ENCODE results near the gene SYNE2. TPM values are rescaled to one million over a fixed set of nuclear protein-coding genes. Genes with fewer than 3 reads are reported as not detected.

SYNE2 gene
- total RNA-seq, 2 experiments from 2014 or later, result 150 to 212 TPM

DNA sequence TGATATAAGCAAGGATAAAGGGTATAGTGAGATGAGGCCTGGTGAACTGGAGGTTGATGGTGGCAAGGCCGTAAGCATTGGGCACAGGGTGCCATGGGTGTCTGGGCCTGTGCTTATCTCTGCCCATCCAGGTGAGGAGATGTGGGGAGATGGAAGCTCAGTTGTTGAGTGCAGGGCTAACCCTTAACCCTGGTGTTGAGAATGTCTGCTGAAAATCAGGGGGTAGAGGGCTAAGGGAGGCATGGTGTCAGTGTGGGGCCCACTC, 86.1 kb downstream of the SYNE2 start:
- Histone ChIP-seq H3K79me2 (ENCODE audit: insufficient read depth, low read depth, low read length) (peaks cover 11% of the 10 kb centered on the region; the same call in 1 of the 2 replicates), H4K20me1 (ENCODE audit: insufficient read depth, low read length) (no peaks in the 10 kb centered on the region), H3K9me3 (ENCODE audit: low read length) (no peaks in the 10 kb centered on the region), H2AFZ (ENCODE audit: low read length) (no peak overlapping the region), H3K36me3 (ENCODE audit: insufficient read depth, low read length) (peaks cover 33% of the 10 kb centered on the region), H3K4me2 (ENCODE audit: low read length) (no peak overlapping the region), H3K4me1 (ENCODE audit: insufficient read depth, low read length, poor library complexity, severe bottlenecking) (peaks cover 40% of the 10 kb centered on the region), H3K9me2 (ENCODE audit: insufficient read depth, low read length) (no peaks in the 10 kb centered on the region), H3K4me3 (ENCODE audit: low read depth, low read length, poor library complexity, severe bottlenecking) (no peak overlapping the region), H3K27ac (ENCODE audit: low read depth, low read length, poor library complexity, severe bottlenecking) (peak overlapping the region; percentile 1)
- intact Hi-C loops (cut with micrococcal nuclease; ENCODE audit: unreplicated experiment), result no loop called here
- TF ChIP-seq, protein P1, sequence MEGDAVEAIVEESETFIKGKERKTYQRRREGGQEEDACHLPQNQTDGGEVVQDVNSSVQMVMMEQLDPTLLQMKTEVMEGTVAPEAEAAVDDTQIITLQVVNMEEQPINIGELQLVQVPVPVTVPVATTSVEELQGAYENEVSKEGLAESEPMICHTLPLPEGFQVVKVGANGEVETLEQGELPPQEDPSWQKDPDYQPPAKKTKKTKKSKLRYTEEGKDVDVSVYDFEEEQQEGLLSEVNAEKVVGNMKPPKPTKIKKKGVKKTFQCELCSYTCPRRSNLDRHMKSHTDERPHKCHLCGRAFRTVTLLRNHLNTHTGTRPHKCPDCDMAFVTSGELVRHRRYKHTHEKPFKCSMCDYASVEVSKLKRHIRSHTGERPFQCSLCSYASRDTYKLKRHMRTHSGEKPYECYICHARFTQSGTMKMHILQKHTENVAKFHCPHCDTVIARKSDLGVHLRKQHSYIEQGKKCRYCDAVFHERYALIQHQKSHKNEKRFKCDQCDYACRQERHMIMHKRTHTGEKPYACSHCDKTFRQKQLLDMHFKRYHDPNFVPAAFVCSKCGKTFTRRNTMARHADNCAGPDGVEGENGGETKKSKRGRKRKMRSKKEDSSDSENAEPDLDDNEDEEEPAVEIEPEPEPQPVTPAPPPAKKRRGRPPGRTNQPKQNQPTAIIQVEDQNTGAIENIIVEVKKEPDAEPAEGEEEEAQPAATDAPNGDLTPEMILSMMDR (conservative IDR thresholded peaks at IDR 0.05; ENCODE audit: low read length), result no peak
- TF ChIP-seq EZH2phosphoT487 (IDR thresholded peaks at IDR 0.05; ENCODE audit: borderline replicate concordance, low read depth, low read length), result no peak
- no peak for DNase-seq (ENCODE audit: low spot score)
- POLR2A ChIA-PET, result no interaction called here
- CTCF ChIA-PET (ENCODE audit: unreplicated experiment), result no interaction called here
- BruUV-seq (replicated peaks), result no TSS peak

DNA sequence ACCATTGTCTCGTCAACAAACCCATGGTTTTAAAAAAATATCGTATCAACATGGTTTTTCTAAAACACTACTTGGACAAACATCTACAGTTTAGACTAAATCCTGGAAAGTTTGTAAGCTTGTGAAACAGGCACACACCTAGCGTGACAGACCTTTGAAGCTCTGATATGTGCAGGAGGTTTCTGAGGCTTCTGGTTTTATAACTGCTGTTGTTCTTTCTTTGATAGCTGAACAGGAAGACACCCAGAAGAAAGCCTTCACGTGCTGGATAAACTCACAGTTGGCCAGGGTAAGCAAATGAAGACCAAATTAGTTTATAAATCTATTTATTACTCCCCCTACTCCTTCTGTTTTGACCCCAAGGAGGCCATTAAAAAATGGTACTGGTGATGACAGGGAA, 87.6 kb downstream of the SYNE2 start:
- BruUV-seq (replicated peaks), result no TSS peak
- H2AFZ ChIP-seq (ENCODE audit: low read length), result peak overlapping the region; percentile 47; the same call in 1 of the 2 replicates
- DNase-seq (ENCODE audit: low spot score), result peak; percentile 70
- no peak for TF ChIP-seq EZH2phosphoT487 (IDR thresholded peaks at IDR 0.05; ENCODE audit: borderline replicate concordance, low read depth, low read length)
- TF ChIP-seq, protein P1 (conservative IDR thresholded peaks at IDR 0.05; ENCODE audit: low read length), result no peak
- H3K9me2 ChIP-seq (ENCODE audit: insufficient read depth, low read length), result no peaks in the 10 kb centered on the region
- H3K9me3 ChIP-seq (ENCODE audit: low read length), result no peaks in the 10 kb centered on the region
- peak overlapping the region; percentile 68 for H3K4me2 ChIP-seq (ENCODE audit: low read length)
- H3K79me2 ChIP-seq (ENCODE audit: insufficient read depth, low read depth, low read length), result peaks cover 11% of the 10 kb centered on the region; the same call in 1 of the 2 replicates
- H3K27ac ChIP-seq (ENCODE audit: low read depth, low read length, poor library complexity, severe bottlenecking), result peak overlapping the region; percentile 70
- intact Hi-C loops (cut with micrococcal nuclease; ENCODE audit: unreplicated experiment), result loop anchor here (2.0 to 5.0 kb wide), 2 partner anchors 72 to 88 kb away; partner anchors contain the start of gene SYNE2
- POLR2A ChIA-PET, result interaction anchor here (0.7 to 1.2 kb wide), 3 partner anchors 11 to 336 kb away, joined by 3 to 6 read pairs (median 4); no protein-coding TSS in a partner anchor
- H3K36me3 ChIP-seq (ENCODE audit: insufficient read depth, low read length), result peaks cover 36% of the 10 kb centered on the region
- no peaks in the 10 kb centered on the region for H4K20me1 ChIP-seq (ENCODE audit: insufficient read depth, low read length)
- H3K4me3 ChIP-seq (ENCODE audit: low read depth, low read length, poor library complexity, severe bottlenecking), result peak overlapping the region; percentile 4
- CTCF ChIA-PET (ENCODE audit: unreplicated experiment), result no interaction called here
- peaks cover 40% of the 10 kb centered on the region for H3K4me1 ChIP-seq (ENCODE audit: insufficient read depth, low read length, poor library complexity, severe bottlenecking)

DNA sequence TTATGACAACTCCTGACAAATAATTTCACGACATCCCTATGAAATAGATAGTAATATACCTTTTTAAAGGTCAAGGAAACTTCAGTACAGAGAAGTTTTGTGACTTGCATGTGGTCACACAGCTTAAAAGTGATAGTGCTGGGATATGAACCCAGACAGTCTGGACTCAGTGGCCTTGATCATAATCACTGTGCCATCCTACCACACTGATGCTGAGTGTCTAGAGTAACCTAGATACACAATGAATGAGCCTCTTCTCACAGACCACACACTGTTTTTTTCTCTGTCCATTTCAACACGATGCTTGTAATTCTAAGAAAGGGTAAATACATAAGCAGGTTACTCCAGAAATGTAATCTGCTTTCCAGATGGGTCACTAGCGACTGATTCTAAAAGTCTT, 88.2 kb downstream of the SYNE2 start:
- no peak overlapping the region; the same call in 1 of the 2 replicates for H3K4me2 ChIP-seq (ENCODE audit: low read length)
- H2AFZ ChIP-seq (ENCODE audit: low read length), result no peak overlapping the region
- no peak for DNase-seq (ENCODE audit: low spot score)
- peaks cover 11% of the 10 kb centered on the region; the same call in 1 of the 2 replicates for H3K79me2 ChIP-seq (ENCODE audit: insufficient read depth, low read depth, low read length)
- peaks cover 39% of the 10 kb centered on the region for H3K36me3 ChIP-seq (ENCODE audit: insufficient read depth, low read length)
- peak overlapping the region; percentile 70 for H3K27ac ChIP-seq (ENCODE audit: low read depth, low read length, poor library complexity, severe bottlenecking)
- no peaks in the 10 kb centered on the region for H4K20me1 ChIP-seq (ENCODE audit: insufficient read depth, low read length)
- BruUV-seq (replicated peaks), result no TSS peak
- intact Hi-C loops (cut with micrococcal nuclease; ENCODE audit: unreplicated experiment), result loop anchor here (2.0 to 5.0 kb wide), 2 partner anchors 72 to 89 kb away; partner anchors contain the start of gene SYNE2
- CTCF ChIA-PET (ENCODE audit: unreplicated experiment), result no interaction called here
- TF ChIP-seq EZH2phosphoT487 (IDR thresholded peaks at IDR 0.05; ENCODE audit: borderline replicate concordance, low read depth, low read length), result no peak
- TF ChIP-seq, protein P1 (conservative IDR thresholded peaks at IDR 0.05; ENCODE audit: low read length), result no peak
- peaks cover 40% of the 10 kb centered on the region for H3K4me1 ChIP-seq (ENCODE audit: insufficient read depth, low read length, poor library complexity, severe bottlenecking)
- H3K9me2 ChIP-seq (ENCODE audit: insufficient read depth, low read length), result no peaks in the 10 kb centered on the region
- no peak overlapping the region for H3K4me3 ChIP-seq (ENCODE audit: low read depth, low read length, poor library complexity, severe bottlenecking)
- POLR2A ChIA-PET, result interaction anchor here (1.0 kb wide), 1 partner anchor 12 kb away, joined by 6 read pairs; no protein-coding TSS in a partner anchor
- H3K9me3 ChIP-seq (ENCODE audit: low read length), result no peaks in the 10 kb centered on the region
